ENCODE data around the gene NOSTRIN. TPM values are rescaled to one million over a fixed set of nuclear protein-coding genes. Genes with fewer than 3 reads are reported as not detected.

NOSTRIN gene
- total and polyA plus RNA-seq, 2 of the 8 experiments (the other 6 are each of a cell fraction or from before 2014, with no cell fraction given): not detected

GRCh38 chr2:168804214-168804613 is 1.8 kb downstream of the NOSTRIN start:
- Histone ChIP-seq H3K79me2 (ENCODE audit: control insufficient read depth in 1 of 2, insufficient read depth in 2 of 2, low read length in 2 of 2) (no peaks in the 10 kb centered on the region), H3K27ac (ENCODE audit: low read depth, low read length) (no peak overlapping the region), H3K4me2 (ENCODE audit: insufficient read depth in 1 of 2, low read depth in 2 of 2, low read length in 2 of 2) (no peak overlapping the region), H2BK12ac (ENCODE audit: low read depth, low read length) (no peak overlapping the region), H3K4me3 (ENCODE audit: extremely low read depth in 1 of 4, insufficient read depth in 2 of 4, low read depth in 3 of 4, low read length in 4 of 4) (no peak overlapping the region), H4K8ac (ENCODE audit: extremely low read depth, insufficient read depth, low read length) (no peak overlapping the region), H3K27me3 (replicated peaks in 1 of 4; ENCODE audit: control insufficient read depth in 3 of 4, extremely low read depth in 1 of 4, insufficient read depth in 3 of 4, low read length in 3 of 4) (no peaks in the 10 kb centered on the region), H3K23me2 (ENCODE audit: low read depth, low read length) (no peaks in the 10 kb centered on the region), H3K14ac (ENCODE audit: insufficient read length) (no peak overlapping the region), H4K5ac (ENCODE audit: insufficient read length, low read depth, low read length) (no peak overlapping the region), H3K23ac (ENCODE audit: insufficient read length) (no peak overlapping the region), H2AFZ (ENCODE audit: low read length) (no peak overlapping the region), H4K91ac (replicated peaks; ENCODE audit: insufficient read length, low read length) (no peak overlapping the region), H2BK15ac (ENCODE audit: low read length) (no peak overlapping the region), H2BK5ac (ENCODE audit: low read depth, low read length) (no peak overlapping the region), H2BK20ac (ENCODE audit: low read length) (no peak overlapping the region), H3K9ac (replicated peaks in 1 of 4; ENCODE audit: extremely low read depth in 1 of 4, low read depth in 3 of 4, low read length in 3 of 4) (no peak overlapping the region), H2AK5ac (ENCODE audit: low read depth, low read length) (no peak overlapping the region), H3K18ac (ENCODE audit: extremely low read depth, low read length) (no peak overlapping the region), H3K56ac (replicated peaks; ENCODE audit: insufficient read length, low read depth, low read length) (no peak overlapping the region), H3K79me1 (ENCODE audit: low read depth, low read length) (no peaks in the 10 kb centered on the region), H2BK120ac (replicated peaks; ENCODE audit: low read depth, low read length) (no peak overlapping the region), H3K36me3 (ENCODE audit: control insufficient read depth in 2 of 4, insufficient read depth in 4 of 4, low read length in 3 of 4) (no peaks in the 10 kb centered on the region), H3K4me1 (replicated peaks in 1 of 4; ENCODE audit: control insufficient read depth in 3 of 4, insufficient read depth in 4 of 4, low read length in 3 of 4) (peaks cover 1 to 15% (median 8%) of the 10 kb centered on the region in 4 experiments; a peak in 5 of 7 replicates), H4K20me1 (replicated peaks in 1 of 2; ENCODE audit: control insufficient read depth in 1 of 2, insufficient read depth in 2 of 2, low read length in 2 of 2) (no peaks in the 10 kb centered on the region), H3K9me3 (ENCODE audit: insufficient read depth in 2 of 2, low read depth in 1 of 2, low read length in 1 of 2) (no peaks in the 10 kb centered on the region), H3K4ac (replicated peaks; ENCODE audit: insufficient read length, low read depth, low read length) (no peak overlapping the region)
- POLR2A ChIA-PET (ENCODE audit: partially characterized antibody): no interaction called here
- DNase-seq (ENCODE audit: low read depth in 1 of 2, low spot score in 2 of 2): no peak
- WGBS, 2 experiments (ENCODE audit: extremely low coverage in 1 of 2, insufficient coverage in 1 of 2, insufficient read length in 1 of 2, insufficient replicate concordance in 2 of 2, low coverage in 1 of 2, low lambda C conversion rate in 2 of 2, missing lambda C conversion rate in 1 of 2): 88% methylated on average over 3 of the region's 3 CpGs; no CpG with 5 or more reads in 1 of the 2 experiments
- CTCF ChIA-PET (ENCODE audit: partially characterized antibody): interaction anchor here (0.6 to 2.0 kb wide), 2 partner anchors 30 to 424 kb away, joined by 4 to 5 read pairs; no protein-coding TSS in a partner anchor
- no peak for FAIRE-seq
- no peak for TF ChIP-seq SP4 (IDR thresholded peaks at IDR 0.05; ENCODE audit: low read length)
- TF ChIP-seq CHD2 (IDR thresholded peaks at IDR 0.05; ENCODE audit: low read length): no peak
- TF ChIP-seq BRCA1 (IDR thresholded peaks at IDR 0.05; ENCODE audit: low read depth, low read length): no peak
- no peak for TF ChIP-seq TAF7 (optimal IDR thresholded peaks at IDR 0.05; ENCODE audit: borderline replicate concordance, low read depth, low read length)

Data from H1 (cell line).